ENCODE data around the gene CD2. TPM values are rescaled to one million over a fixed set of nuclear protein-coding genes. Genes with fewer than 3 reads are reported as not detected.

CD2 gene
- total RNA-seq, 4 donors from 2014 or later, result 0.38 to 5.2 (median 2.4) TPM

- TF ChIP-seq, protein P1, sequence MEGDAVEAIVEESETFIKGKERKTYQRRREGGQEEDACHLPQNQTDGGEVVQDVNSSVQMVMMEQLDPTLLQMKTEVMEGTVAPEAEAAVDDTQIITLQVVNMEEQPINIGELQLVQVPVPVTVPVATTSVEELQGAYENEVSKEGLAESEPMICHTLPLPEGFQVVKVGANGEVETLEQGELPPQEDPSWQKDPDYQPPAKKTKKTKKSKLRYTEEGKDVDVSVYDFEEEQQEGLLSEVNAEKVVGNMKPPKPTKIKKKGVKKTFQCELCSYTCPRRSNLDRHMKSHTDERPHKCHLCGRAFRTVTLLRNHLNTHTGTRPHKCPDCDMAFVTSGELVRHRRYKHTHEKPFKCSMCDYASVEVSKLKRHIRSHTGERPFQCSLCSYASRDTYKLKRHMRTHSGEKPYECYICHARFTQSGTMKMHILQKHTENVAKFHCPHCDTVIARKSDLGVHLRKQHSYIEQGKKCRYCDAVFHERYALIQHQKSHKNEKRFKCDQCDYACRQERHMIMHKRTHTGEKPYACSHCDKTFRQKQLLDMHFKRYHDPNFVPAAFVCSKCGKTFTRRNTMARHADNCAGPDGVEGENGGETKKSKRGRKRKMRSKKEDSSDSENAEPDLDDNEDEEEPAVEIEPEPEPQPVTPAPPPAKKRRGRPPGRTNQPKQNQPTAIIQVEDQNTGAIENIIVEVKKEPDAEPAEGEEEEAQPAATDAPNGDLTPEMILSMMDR (IDR thresholded peaks at IDR 0.05; ENCODE audit: low read depth), result no peak
These were observed 17.9 kb downstream of the CD2 start for GRCh38 chr1:116771997-116772647.

DNA sequence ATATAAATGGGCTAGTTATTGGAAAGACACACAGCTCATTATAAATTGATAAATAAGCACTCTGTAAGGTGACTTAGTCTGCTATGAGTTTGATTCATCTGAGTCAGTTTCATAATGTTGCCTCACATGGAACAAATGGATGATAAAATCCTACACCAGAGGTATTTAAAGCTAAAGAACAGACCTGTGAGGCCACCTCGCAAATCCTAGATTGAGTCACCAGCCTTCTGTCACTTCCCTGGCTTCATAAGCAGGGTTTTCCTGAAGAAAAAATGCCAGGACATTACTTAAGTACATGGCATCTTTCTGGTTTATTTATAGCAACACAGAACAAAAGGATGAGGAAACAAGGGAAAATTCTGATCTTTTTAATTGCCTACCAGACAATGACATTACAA, 18.4 kb downstream of the CD2 start:
- TF ChIP-seq, protein P1 (IDR thresholded peaks at IDR 0.05; ENCODE audit: low read depth), result no peak

DNA sequence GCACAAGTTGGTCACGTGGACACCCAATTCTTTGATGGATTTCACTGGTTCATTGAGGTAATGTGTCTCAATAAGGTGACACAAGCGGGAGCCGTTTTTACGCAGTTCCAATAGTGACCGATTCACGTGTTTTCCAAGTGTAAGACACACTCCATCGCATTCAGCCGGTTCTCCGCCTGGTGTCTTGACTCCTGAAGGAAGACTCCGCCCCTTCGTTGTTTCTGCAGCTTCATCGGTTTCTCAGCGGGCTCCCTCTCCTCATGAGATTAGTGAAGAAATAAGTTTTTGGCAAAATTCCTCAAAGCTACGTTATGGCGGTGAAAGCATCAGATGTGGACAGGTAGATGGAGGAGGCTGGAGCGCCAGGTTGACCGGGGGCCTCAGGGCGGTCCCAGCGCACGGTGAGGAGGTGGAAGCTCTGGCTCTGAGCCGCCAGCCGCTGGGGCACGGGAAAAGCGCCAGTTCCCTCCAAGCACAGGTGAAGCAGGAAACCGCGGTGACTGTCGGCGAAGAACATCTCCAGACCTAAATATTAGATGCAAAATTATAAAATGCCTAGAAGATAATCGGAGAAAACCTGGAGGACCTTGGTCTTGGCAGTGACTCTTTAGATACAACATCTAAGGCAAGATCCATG, 21.0 kb downstream of the CD2 start:
- TF ChIP-seq, protein P1 (IDR thresholded peaks at IDR 0.05; ENCODE audit: low read depth), result no peak

DNA sequence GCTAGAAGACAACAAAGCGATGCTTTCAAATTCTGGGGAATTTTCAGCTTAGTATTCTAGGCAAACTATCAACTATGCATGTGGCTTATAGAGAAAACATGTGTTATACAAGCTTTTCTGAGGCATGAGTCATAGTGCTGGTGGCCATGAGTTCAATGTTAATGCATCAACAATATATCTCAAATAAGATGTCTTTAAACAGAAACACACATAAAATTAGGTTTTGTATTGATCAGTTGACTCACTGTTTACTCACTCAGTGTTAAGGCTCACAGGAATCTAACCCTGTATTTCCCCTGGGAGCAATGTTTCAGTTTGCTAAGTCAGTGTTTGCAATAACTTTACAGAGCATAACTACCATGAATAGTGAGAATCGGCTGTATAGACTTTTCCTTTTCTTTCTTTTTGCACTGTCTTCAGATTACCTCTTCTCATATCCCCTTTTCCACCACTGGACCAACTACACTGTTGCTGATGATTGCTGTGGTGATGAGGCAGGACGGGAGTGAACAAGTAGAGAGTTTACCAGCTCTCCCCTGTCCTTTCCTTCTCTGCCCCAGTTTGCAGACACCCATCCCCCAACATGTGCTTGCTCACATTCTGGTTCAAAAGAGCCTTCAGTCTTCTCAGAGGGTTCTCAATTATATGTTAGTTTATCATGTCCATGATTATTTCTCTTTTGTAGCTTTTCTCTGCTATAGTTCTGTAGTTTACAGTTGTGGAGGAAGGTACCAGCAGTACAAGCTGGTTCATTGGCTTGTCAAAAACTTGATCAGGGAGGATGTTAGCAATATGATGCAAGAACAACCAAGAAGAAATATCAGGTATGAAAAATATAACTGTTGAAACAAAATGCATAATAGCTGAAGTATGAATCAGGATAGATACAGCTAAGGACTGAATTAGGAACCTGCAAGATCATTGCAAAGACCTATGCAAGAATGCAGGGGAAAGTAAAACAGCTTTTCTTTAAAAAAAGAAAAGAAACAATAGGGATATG, 23.9 kb downstream of the CD2 start:
- TF ChIP-seq, protein P1 (IDR thresholded peaks at IDR 0.05; ENCODE audit: low read depth), result no peak

DNA sequence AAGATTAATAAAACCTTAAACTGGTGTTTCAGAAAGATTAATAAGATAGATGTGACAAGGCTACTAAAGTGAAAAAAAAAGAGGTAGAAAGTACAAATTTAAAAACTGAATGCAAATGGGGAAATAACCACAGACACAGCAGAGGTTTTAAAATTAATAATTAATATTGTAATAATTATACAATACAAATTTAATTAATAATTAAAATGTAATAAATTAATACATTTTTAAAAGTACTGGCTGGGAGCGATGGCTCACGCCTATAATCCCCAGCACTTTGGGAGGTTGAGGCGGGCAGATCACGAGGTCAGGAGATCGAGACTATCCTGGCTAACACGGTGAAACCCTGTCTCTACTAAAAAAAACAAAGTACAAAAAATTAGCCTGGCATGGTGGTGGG, 26.8 kb downstream of the CD2 start:
- TF ChIP-seq, protein P1 (IDR thresholded peaks at IDR 0.05; ENCODE audit: low read depth), result no peak

DNA sequence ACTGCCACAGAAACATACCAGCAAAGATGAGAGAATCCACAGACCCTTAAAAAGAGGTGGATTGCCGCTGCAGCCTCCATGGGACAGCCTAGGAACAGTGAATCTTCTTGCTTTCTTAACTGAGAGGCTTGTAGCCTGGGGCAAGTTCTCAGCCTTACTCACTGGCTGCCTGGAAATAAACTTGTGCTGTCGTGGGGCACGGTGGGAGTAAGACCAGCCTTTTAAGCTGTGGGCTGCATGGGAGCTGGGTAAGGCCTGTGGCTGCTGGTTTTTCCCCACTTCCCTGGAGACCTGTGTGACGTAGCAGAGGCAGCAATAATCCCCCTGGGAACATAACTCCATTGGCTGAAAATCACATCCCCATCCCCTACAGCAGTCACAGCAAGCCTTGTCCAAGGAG, 30.8 kb downstream of the CD2 start:
- TF ChIP-seq, protein P1 (IDR thresholded peaks at IDR 0.05; ENCODE audit: low read depth), result no peak

GRCh38 chr1:116786049-116786448, 31.8 kb downstream of the CD2 start:
- TF ChIP-seq, protein P1 (IDR thresholded peaks at IDR 0.05; ENCODE audit: low read depth), result no peak

Measured in subcutaneous adipose tissue (tissue), 4 donors.